NCI-H2196 treated with DMSO at 0.1 percent for 48 hours (cell line): ENCODE results near the gene ZNF98.

Source experiments
- DNase-seq: peaks from one replicate; lab custom pipeline; 2025; ENCODE audit not compliant: unreplicated experiment; lab: John Stamatoyannopoulos, UW

ZNF98 gene

GRCh38 chr19:22422211-22422610, at the start of gene ZNF98:
Gene ZNF98, minus strand, starts transcription at chr19:22422346. Its CDS starts 122 bp downstream, at chr19:22422224.
- no peak for DNase-seq

GRCh38 chr19:22446605-22447004, 24.5 kb upstream of the ZNF98 start:
- DNase-seq = no peak

DNA sequence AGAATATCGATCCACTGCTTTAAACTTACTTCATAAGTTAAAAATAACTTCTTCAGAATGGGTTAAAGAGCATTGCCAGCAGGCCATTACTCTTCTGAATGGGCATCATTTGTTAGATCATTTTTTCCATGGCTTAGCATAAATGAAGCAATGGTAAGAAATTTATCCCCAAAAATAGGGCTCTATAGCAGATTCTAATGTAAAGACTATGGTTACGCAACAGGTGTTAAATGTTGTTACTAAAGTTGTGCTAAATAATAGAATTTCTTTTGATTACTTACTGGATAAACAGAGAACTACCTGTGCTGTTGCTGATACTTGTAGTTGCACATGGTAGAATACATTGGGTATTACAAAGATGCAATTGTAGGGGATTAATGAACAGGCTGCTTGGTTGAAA, 15.9 kb upstream of the ZNF98 start:
- DNase-seq = no peak

- DNase-seq = no peak
Observed at GRCh38 chr19:22427960-22428913, 6.1 kb upstream of the ZNF98 start.

DNA sequence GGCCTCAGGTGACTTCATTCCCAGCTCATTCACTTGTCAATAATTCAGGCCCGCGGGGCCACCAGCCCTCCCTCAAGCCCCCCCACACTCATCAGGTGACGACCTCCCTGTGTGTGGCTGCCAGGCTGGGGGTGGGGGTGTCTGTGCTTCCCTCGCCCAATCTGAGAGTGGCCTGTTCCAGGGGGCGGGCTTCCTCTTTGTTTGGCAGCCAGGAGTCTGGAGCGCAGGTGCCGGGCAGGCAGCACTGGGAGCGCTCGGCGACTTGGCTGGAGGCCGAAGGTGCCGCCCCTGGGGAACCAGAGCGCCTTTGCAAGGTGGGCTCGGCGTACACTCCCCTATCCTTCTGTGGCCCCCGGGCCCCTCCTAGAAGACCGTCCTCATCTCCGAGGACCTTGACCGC, 5.4 kb upstream of the ZNF98 start:
- DNase-seq = no peak

DNA sequence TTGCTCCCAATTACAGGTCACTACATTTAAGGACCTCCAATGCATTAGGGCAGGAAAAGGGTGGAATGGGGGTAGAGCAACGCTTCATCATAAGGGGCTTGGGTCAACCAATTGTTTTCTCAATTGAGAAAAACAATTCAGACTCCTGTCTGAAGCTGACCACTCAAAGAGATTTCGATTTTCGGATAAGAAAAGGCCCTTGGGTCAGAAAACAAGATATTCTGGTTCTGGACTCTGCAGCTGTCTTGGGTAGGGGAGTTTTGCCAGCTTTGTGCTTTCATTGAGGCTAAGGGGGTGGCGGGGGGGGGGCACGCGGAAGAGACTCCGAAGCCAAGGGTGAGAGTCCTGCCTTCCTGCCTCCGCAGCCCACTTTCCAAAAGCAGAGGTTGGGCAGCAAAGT, 4.8 kb upstream of the ZNF98 start:
- no peak for DNase-seq

DNA sequence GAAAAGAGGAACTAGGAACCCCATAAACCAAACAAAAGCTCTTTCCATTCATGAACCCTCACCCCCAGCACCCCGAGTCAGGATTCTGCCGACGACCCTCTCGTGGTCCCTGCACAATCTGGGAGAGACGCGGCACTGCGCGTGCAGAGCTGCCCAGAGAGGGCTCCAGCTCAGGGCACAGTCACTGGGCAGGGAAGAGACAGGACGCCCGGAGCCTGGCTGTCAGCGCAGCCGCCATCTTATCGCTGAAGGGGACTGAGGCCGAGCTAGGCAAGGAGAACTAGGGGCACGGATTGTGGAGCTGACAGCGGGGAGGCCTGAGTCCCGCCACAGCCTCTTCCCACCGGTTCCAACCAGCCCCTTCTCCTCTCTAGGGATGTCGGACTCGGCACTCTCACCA, 349 bp downstream of the ZNF98 start:
- no peak for DNase-seq

- no peak for DNase-seq
Observed at GRCh38 chr19:22354665-22355064, 67.5 kb downstream of the ZNF98 start.
